H9 (cell line): ENCODE measurements around the gene CRNKL1. TPM values are rescaled to one million over a fixed set of nuclear protein-coding genes. Genes with fewer than 3 reads are reported as not detected.

Experiments used
- DNase-seq: peaks from one replicate; pipeline ENCODE4 v3.0.0-alpha.2; 2017
- H2AFZ ChIP-seq: one replicate; pipeline ENCODE4 v1.6.1; 2013; ENCODE audit warnings: mild to moderate bottlenecking, low read length, control low read depth, moderate library complexity
- H2AK5ac ChIP-seq: 2 replicates; pipeline ENCODE4 v1.6.1; 2013; ENCODE audit warnings: low read length, control low read depth, mixed read lengths; ENCODE audit not compliant: insufficient read length
- H2BK120ac ChIP-seq: one replicate; pipeline ENCODE4 v1.6.1; 2013; ENCODE audit warnings: low read depth, mild to moderate bottlenecking, low read length, control low read depth, inconsistent platforms; ENCODE audit not compliant: poor library complexity, severe bottlenecking
- H2BK12ac ChIP-seq: 2 replicates; pipeline ENCODE4 v1.6.1; 2013; ENCODE audit warnings: low read length, control low read depth, mixed read lengths, low read depth; ENCODE audit not compliant: insufficient read length
- H2BK15ac ChIP-seq: 2 replicates; pipeline ENCODE4 v1.6.1; 2013; ENCODE audit warnings: low read depth, low read length, control low read depth
- H2BK20ac ChIP-seq: one replicate; pipeline ENCODE4 v1.6.1; 2013; ENCODE audit warnings: low read depth, mild to moderate bottlenecking, low read length, control low read depth, inconsistent platforms; ENCODE audit not compliant: poor library complexity, severe bottlenecking
- H2BK5ac ChIP-seq: 2 replicates; pipeline ENCODE4 v1.6.1; 2013; ENCODE audit warnings: low read length, control low read depth, mixed read lengths; ENCODE audit not compliant: insufficient read length
- H3K14ac ChIP-seq: 2 replicates; pipeline ENCODE4 v1.6.1; 2013; ENCODE audit warnings: low read length, control low read depth; ENCODE audit not compliant: insufficient read depth
- H3K18ac ChIP-seq: 2 replicates; pipeline ENCODE4 v1.6.1; 2013; ENCODE audit warnings: low read depth, mild to moderate bottlenecking, mixed read lengths, low read length, control low read depth; ENCODE audit not compliant: insufficient read length
- H3K23ac ChIP-seq: 2 replicates; pipeline ENCODE4 v1.6.1; 2013; ENCODE audit warnings: low read length, control low read depth, mixed read lengths, low read depth; ENCODE audit not compliant: insufficient read length
- H3K23me2 ChIP-seq: 2 replicates; pipeline ENCODE4 v1.6.1; 2013; ENCODE audit warnings: low read depth, mild to moderate bottlenecking, mixed read lengths, low read length, control low read depth; ENCODE audit not compliant: insufficient read length, poor library complexity, severe bottlenecking
- H3K27ac ChIP-seq: 2 replicates; pipeline ENCODE4 v1.5.1; 2013; ENCODE audit warnings: low read length, control low read depth, mixed read lengths, low read depth; ENCODE audit not compliant: insufficient read length
- H3K27me3 ChIP-seq: 2 replicates; pipeline ENCODE4 v1.6.1; 2013; ENCODE audit warnings: low read length, control low read depth, inconsistent platforms; ENCODE audit not compliant: insufficient read depth
- H3K4ac ChIP-seq: 2 replicates; pipeline ENCODE4 v1.6.1; 2013; ENCODE audit warnings: low read depth, mild to moderate bottlenecking, control low read depth, inconsistent platforms, low read length, moderate library complexity
- H3K4me1 ChIP-seq: 2 replicates; pipeline ENCODE4 v1.6.1; 2013; ENCODE audit warnings: low read length, control low read depth, inconsistent platforms; ENCODE audit not compliant: insufficient read depth
- H3K4me2 ChIP-seq: 2 replicates; pipeline ENCODE4 v1.6.1; 2013; ENCODE audit warnings: low read length, control low read depth, mixed read lengths; ENCODE audit not compliant: insufficient read length, insufficient read depth
- H3K56ac ChIP-seq: 2 replicates; pipeline ENCODE4 v1.6.1; 2013; ENCODE audit warnings: low read depth, mild to moderate bottlenecking, mixed read lengths, low read length, control low read depth; ENCODE audit not compliant: insufficient read length
- H3K79me1 ChIP-seq: 2 replicates; pipeline ENCODE4 v1.6.1; 2013; ENCODE audit warnings: low read depth, mild to moderate bottlenecking, moderate library complexity, low read length, control low read depth, inconsistent platforms; ENCODE audit not compliant: insufficient read depth, poor library complexity, severe bottlenecking
- H3K79me2 ChIP-seq: 2 replicates; pipeline ENCODE4 v1.6.1; 2013; ENCODE audit warnings: low read length, control low read depth, inconsistent platforms; ENCODE audit not compliant: insufficient read depth
- H3K9ac ChIP-seq: 2 replicates; pipeline ENCODE4 v1.6.1; 2013; ENCODE audit warnings: low read length, control low read depth, mixed read lengths; ENCODE audit not compliant: insufficient read length; ENCODE audit errors: extremely low read depth
- H3K9me3 ChIP-seq: one replicate; pipeline ENCODE4 v1.6.1; 2013; ENCODE audit warnings: low read depth, low read length, inconsistent platforms; ENCODE audit not compliant: control insufficient read depth
- H3T11ph ChIP-seq: one replicate; pipeline ENCODE4 v1.6.1; 2013; ENCODE audit warnings: mild to moderate bottlenecking, low read length, control low read depth, inconsistent platforms
- H4K20me1 ChIP-seq: one replicate; pipeline ENCODE4 v1.6.1; 2013; ENCODE audit not compliant: control insufficient read depth, insufficient read length, insufficient read depth
- H4K5ac ChIP-seq: 2 replicates; pipeline ENCODE4 v1.6.1; 2013; ENCODE audit warnings: low read depth, mild to moderate bottlenecking, mixed read lengths, low read length, control low read depth; ENCODE audit not compliant: insufficient read length
- H4K8ac ChIP-seq: replicated peaks from 2 replicates; pipeline ENCODE4 v1.6.1; 2013; ENCODE audit warnings: low read length, control low read depth, mixed read lengths, low read depth; ENCODE audit not compliant: insufficient read length
- H4K91ac ChIP-seq: 2 replicates; pipeline ENCODE4 v1.6.1; 2013; ENCODE audit warnings: low read depth, mild to moderate bottlenecking, moderate library complexity, mixed read lengths, low read length, control low read depth; ENCODE audit not compliant: insufficient read length
- H3K27ac Mint-ChIP-seq, 3 experiments: 2 replicates in 2 of 3; 3 replicates in 1 of 3; pipeline ENCODE4 v1.8.0; 2020 to 2021; ENCODE audit warnings: mixed read lengths in 3 of 3, mild to moderate bottlenecking in 1 of 3, moderate library complexity in 1 of 3
- H3K27me3 Mint-ChIP-seq: 2 replicates; pipeline ENCODE4 v1.8.0; 2021; ENCODE audit warnings: low read depth, mild to moderate bottlenecking, moderate library complexity, mixed read lengths
- H3K36me3 Mint-ChIP-seq, 3 experiments: 2 replicates in 2 of 3; 3 replicates in 1 of 3; pipeline ENCODE4 v1.8.0; 2020 to 2021; ENCODE audit warnings: low read depth in 3 of 3, mixed read lengths in 3 of 3; ENCODE audit not compliant: insufficient read depth in 1 of 3
- H3K4me1 Mint-ChIP-seq, 2 experiments: 2 replicates each; pipeline ENCODE4 v1.8.0; 2020; ENCODE audit warnings: mixed read lengths in 2 of 2
- H3K4me3 Mint-ChIP-seq, 2 experiments: 2 replicates in 1 of 2; 3 replicates in 1 of 2; pipeline ENCODE4 v1.8.0; 2020 to 2021; ENCODE audit warnings: mild to moderate bottlenecking in 2 of 2, mixed read lengths in 2 of 2, moderate library complexity in 1 of 2
- H3K9me3 Mint-ChIP-seq, 2 experiments: 2 replicates in 1 of 2; 3 replicates in 1 of 2; pipeline ENCODE4 v1.8.0; 2020; ENCODE audit warnings: mild to moderate bottlenecking in 2 of 2, mixed read lengths in 2 of 2, moderate library complexity in 1 of 2
- CTCF ChIP-seq: fragments of 200-600 bp; sonication (generic); conservative IDR thresholded peaks from 3 replicates; pipeline ENCODE4 v1.8.0; 2021; ENCODE audit warnings: antibody characterized with exemption, mild to moderate bottlenecking
- WGBS: extraction: QIAGEN DNeasy Blood & Tissue Kit; methylation state at CpG from one replicate; pipeline ENCODE4 v1.1.7; 2013; ENCODE audit warnings: missing lambda C conversion rate, low lambda C conversion rate, mixed read lengths; ENCODE audit not compliant: insufficient read length; ENCODE audit errors: extremely low coverage; 5-methylcytosine and 5-hydroxymethylcytosine counted together
- total RNA-seq: library from RNA; stranded (reverse); gene quantifications from 2 replicates; pipeline ENCODE4 v1.2.1, GENCODE V29; 2021

The CRNKL1 gene
- total RNA-seq, 1 experiment from 2014 or later: 30.2 TPM

GRCh38 chr20:20014659-20015058 lies 37.6 kb downstream of the CRNKL1 start:
- H3K23ac ChIP-seq: no peak overlapping the region
- H3K9me3 Mint-ChIP-seq: no peaks in the 10 kb centered on the region
- H2BK20ac ChIP-seq: no peak overlapping the region
- no peak overlapping the region for H3K9ac ChIP-seq
- H3K36me3 Mint-ChIP-seq: peaks cover 0 to 6% (median 0%) of the 10 kb centered on the region in 3 experiments; a peak in 2 of 7 replicates
- no CpG with 5 or more reads among the region's 2 CpGs for WGBS
- no peak overlapping the region for H3K4me2 ChIP-seq
- no peak overlapping the region for H3K27ac Mint-ChIP-seq
- no peak overlapping the region for H3T11ph ChIP-seq
- DNase-seq: no peak
- no peak overlapping the region for H2AFZ ChIP-seq
- H3K4me1 Mint-ChIP-seq: peaks cover 20 to 32% of the 10 kb centered on the region in 2 experiments
- peaks cover 3% of the 10 kb centered on the region for H3K79me1 ChIP-seq
- H4K20me1 ChIP-seq: no peaks in the 10 kb centered on the region
- no peak overlapping the region for H4K5ac ChIP-seq
- no peak overlapping the region for H2BK120ac ChIP-seq
- H4K8ac ChIP-seq: no peak overlapping the region
- H3K14ac ChIP-seq: no peak overlapping the region
- H3K27me3 Mint-ChIP-seq: no peaks in the 10 kb centered on the region
- peaks cover 7% of the 10 kb centered on the region; the same call in 1 of the 2 replicates for H3K79me2 ChIP-seq
- H3K27ac ChIP-seq: no peak overlapping the region
- no peaks in the 10 kb centered on the region for H3K23me2 ChIP-seq
- H3K9me3 ChIP-seq: no peaks in the 10 kb centered on the region
- H3K4me1 ChIP-seq: peaks cover 2% of the 10 kb centered on the region; the same call in 1 of the 2 replicates
- no peak overlapping the region for H3K18ac ChIP-seq
- TF ChIP-seq CTCF: no peak
- H3K56ac ChIP-seq: no peak overlapping the region
- H3K4ac ChIP-seq: no peak overlapping the region
- no peak overlapping the region for H2AK5ac ChIP-seq
- no peak overlapping the region for H4K91ac ChIP-seq
- H2BK5ac ChIP-seq: no peak overlapping the region
- no peaks in the 10 kb centered on the region for H3K27me3 ChIP-seq
- H2BK15ac ChIP-seq: no peak overlapping the region
- H2BK12ac ChIP-seq: no peak overlapping the region
- H3K4me3 Mint-ChIP-seq: no peak overlapping the region
